ENCODE results near the gene TNS3. TPM values are rescaled to one million over a fixed set of nuclear protein-coding genes. Genes with fewer than 3 reads are reported as not detected.

Gene TNS3
- total RNA-seq, 4 donors from 2014 or later: 34.6 to 52.5 (median 48.6) TPM

GRCh38 chr7:47577321-47577919, 4.5 kb downstream of the TNS3 start:
- H3K27ac ChIP-seq (replicated peaks in 1 of 4): peak overlapping the region; percentile 77 to 87 (median 84)
- no peaks in the 10 kb centered on the region for H3K27me3 ChIP-seq
- H3K4me1 ChIP-seq: peaks cover 75 to 100% (median 96%) of the 10 kb centered on the region in 4 donors
- no peaks in the 10 kb centered on the region for H3K36me3 ChIP-seq
- DNase-seq (ENCODE audit: extremely low spot score): no peak
- no peaks in the 10 kb centered on the region for H3K9me3 ChIP-seq
- WGBS: 48% methylated on average over 14 of the region's 14 CpGs
- peak overlapping the region; percentile 32 to 44 (median 34) for H3K4me3 ChIP-seq
- TF ChIP-seq EP300 (IDR thresholded peaks at IDR 0.05): no peak
- no peak for TF ChIP-seq POLR2A (IDR thresholded peaks at IDR 0.05; ENCODE audit: low read depth)
- no peak for TF ChIP-seq POLR2AphosphoS5 (IDR thresholded peaks at IDR 0.05)
- no peak for TF ChIP-seq CTCF (IDR thresholded peaks at IDR 0.05)
- intact Hi-C loops (cut with DNase I): no loop called here

GRCh38 chr7:47576866-47577306, 5.0 kb downstream of the TNS3 start:
- WGBS: 34% methylated on average over 15 of the region's 15 CpGs
- intact Hi-C loops (cut with DNase I): no loop called here
- Histone ChIP-seq H3K4me1 (peaks cover 80 to 100% (median 97%) of the 10 kb centered on the region in 4 donors), H3K9me3 (no peaks in the 10 kb centered on the region), H3K27ac (replicated peaks in 1 of 4) (peak overlapping the region; percentile 77 to 87 (median 84)), H3K36me3 (no peaks in the 10 kb centered on the region), H3K4me3 (peak overlapping the region; percentile 32 to 44 (median 34)), H3K27me3 (no peaks in the 10 kb centered on the region)
- TF ChIP-seq POLR2AphosphoS5 (IDR thresholded peaks at IDR 0.05) (no peak), CTCF (IDR thresholded peaks at IDR 0.05) (no peak), POLR2A (IDR thresholded peaks at IDR 0.05; ENCODE audit: low read depth) (no peak), EP300 (IDR thresholded peaks at IDR 0.05) (no peak)
- no peak for DNase-seq (ENCODE audit: extremely low spot score)

- no peaks in the 10 kb centered on the region for H3K36me3 ChIP-seq
- 69% methylated on average over 9 of the region's 13 CpGs for WGBS
- H3K4me3 ChIP-seq: peak overlapping the region; percentile 32 to 44 (median 34)
- peaks cover 86 to 100% (median 100%) of the 10 kb centered on the region in 4 donors for H3K4me1 ChIP-seq
- H3K27ac ChIP-seq (replicated peaks in 1 of 4): peak overlapping the region; percentile 77 to 87 (median 84)
- intact Hi-C loops (cut with DNase I): no loop called here
- DNase-seq (ENCODE audit: extremely low spot score): no peak
- TF ChIP-seq POLR2A (IDR thresholded peaks at IDR 0.05; ENCODE audit: low read depth) (no peak), POLR2AphosphoS5 (IDR thresholded peaks at IDR 0.05) (peak; percentile 44 to 60), EP300 (IDR thresholded peaks at IDR 0.05) (no peak), CTCF (IDR thresholded peaks at IDR 0.05) (no peak)
- no peaks in the 10 kb centered on the region for H3K9me3 ChIP-seq
- no peaks in the 10 kb centered on the region for H3K27me3 ChIP-seq
Observed at GRCh38 chr7:47576031-47576865, 5.7 kb downstream of the TNS3 start.

- WGBS: 73% methylated on average over 11 of the region's 11 CpGs
- H3K27ac ChIP-seq (replicated peaks in 1 of 4): peak overlapping the region; percentile 77 to 81 (median 80)
- no peaks in the 10 kb centered on the region for H3K9me3 ChIP-seq
- peaks cover 82 to 100% (median 100%) of the 10 kb centered on the region in 4 donors for H3K4me1 ChIP-seq
- H3K36me3 ChIP-seq: no peaks in the 10 kb centered on the region
- intact Hi-C loops (cut with DNase I): no loop called here
- TF ChIP-seq POLR2A (IDR thresholded peaks at IDR 0.05; ENCODE audit: low read depth) (no peak), CTCF (IDR thresholded peaks at IDR 0.05) (no peak), EP300 (IDR thresholded peaks at IDR 0.05) (no peak), POLR2AphosphoS5 (IDR thresholded peaks at IDR 0.05) (no peak)
- no peak overlapping the region for H3K4me3 ChIP-seq
- DNase-seq (ENCODE audit: extremely low spot score): no peak
- no peaks in the 10 kb centered on the region for H3K27me3 ChIP-seq
Observed at GRCh38 chr7:47574482-47575329, 7.2 kb downstream of the TNS3 start.
